ENCODE data around the gene SSNA1. TPM values are rescaled to one million over a fixed set of nuclear protein-coding genes. Genes with fewer than 3 reads are reported as not detected.
A peak's percentile ranks its signal among the peaks of the same experiment; 100 is the strongest.

Gene SSNA1
- total and polyA plus RNA-seq, 2 donors (not counting 1 experiment from before 2014, with no cell fraction given), result 53.6 to 129 TPM

DNA sequence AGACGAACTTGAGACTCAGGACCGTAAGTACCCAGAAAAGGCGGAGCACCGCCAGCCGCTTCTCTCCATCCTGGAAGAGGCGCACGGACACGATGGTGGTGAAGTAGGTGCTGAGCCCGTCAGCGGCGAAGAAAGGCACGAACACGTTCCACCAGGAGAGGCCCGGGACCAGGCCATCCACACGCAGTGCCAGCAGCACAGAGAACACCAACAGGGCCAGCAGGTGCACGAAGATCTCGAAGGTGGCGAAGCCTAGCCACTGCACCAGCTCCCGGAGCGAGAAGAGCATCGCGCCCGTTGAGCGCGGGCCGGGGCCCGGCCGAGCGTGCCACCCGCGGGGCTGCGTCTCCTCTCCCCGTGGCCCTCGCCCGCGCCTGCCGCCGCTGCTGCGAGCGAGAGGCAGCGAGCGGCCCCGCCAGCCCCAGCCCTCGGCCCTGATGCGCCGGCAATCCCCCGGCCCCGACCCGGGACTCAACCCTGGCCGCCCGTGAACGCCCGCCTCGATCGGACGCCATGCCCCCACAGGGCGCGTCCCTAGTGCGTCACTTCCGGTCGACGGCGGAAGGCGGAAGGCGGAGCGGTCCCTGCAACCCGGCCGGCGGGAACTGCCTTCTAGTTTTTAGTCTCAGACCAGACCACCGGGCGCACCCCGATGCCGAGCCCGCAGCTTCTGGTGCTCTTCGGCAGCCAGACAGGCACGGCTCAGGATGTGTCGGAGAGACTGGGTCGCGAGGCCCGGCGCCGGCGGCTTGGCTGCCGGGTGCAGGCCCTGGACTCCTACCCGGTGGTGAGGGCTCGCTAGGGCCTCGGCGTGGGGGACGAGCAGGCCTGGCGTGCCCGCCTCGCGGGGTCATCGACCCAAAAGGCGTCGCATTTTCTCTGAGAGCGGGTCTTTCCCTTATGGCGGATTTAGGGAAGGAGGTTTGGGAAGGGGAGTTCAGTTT, 16.9 kb downstream of the SSNA1 start, which contains the start of the genes NDOR1 and TMEM203:
Gene NDOR1 (plus strand): TSS at position 575 of the 944 bp plus-strand sequence. CDS start 78 bp downstream, at position 653.
Gene TMEM203 (minus strand): TSS at position 523 of the 944 bp plus-strand sequence. CDS start 234 bp downstream, at position 289.
- peak; percentile 35 for ATAC-seq (ENCODE audit: low read depth)
- Histone ChIP-seq H2AFZ (ENCODE audit: insufficient read depth, low read depth, low read length, poor library complexity, severe bottlenecking) (peak within 1 kb of the TSS; percentile 88), H3K9ac (ENCODE audit: low read length) (peak within 1 kb of the TSS; percentile 84), H3K27me3 (replicated peaks in 1 of 4; ENCODE audit: control extremely low read depth in 1 of 4, control insufficient read depth in 3 of 4, insufficient read depth in 4 of 4, low read length in 3 of 4) (no peaks in the 10 kb centered on the region), H3K4me3 (ENCODE audit: control extremely low read depth in 1 of 5, extremely low read depth in 1 of 5, insufficient read depth in 1 of 5, low read depth in 2 of 5, low read length in 4 of 5) (peak within 1 kb of the TSS; percentile 66 to 96 (median 86)), H3K79me2 (ENCODE audit: control insufficient read depth, insufficient read depth, low read length) (peaks cover 61% of the 10 kb centered on the region), H3K27ac (ENCODE audit: low read length in 2 of 2) (peak within 1 kb of the TSS; percentile 73 to 89), H3K4me2 (replicated peaks; ENCODE audit: low read depth, low read length, poor library complexity, severe bottlenecking) (peak within 1 kb of the TSS; percentile 85), H4K20me1 (ENCODE audit: control insufficient read depth, insufficient read depth, low read length, poor library complexity, severe bottlenecking) (peaks cover 43% of the 10 kb centered on the region), H3K9me3 (ENCODE audit: control extremely low read depth in 1 of 3, control insufficient read depth in 2 of 3, insufficient read depth in 1 of 3, low read length in 2 of 3) (no peaks in the 10 kb centered on the region), H3K36me3 (replicated peaks in 1 of 2; ENCODE audit: control extremely low read depth in 1 of 2, control insufficient read depth in 1 of 2, extremely low read depth in 1 of 2, insufficient read depth in 2 of 2, low read length in 1 of 2) (peaks cover 0 to 5% of the 10 kb centered on the region in 2 experiments), H3K4me1 (ENCODE audit: control insufficient read depth in 2 of 2, insufficient read depth in 2 of 2, low read length in 2 of 2) (peaks cover 37 to 50% of the 10 kb centered on the region in 2 donors)
- intact Hi-C loops (cut with micrococcal nuclease), result loop anchor here (1.0 to 10.0 kb wide), 4 partner anchors 17 to 321 kb away; partner anchors contain the start of genes ANAPC2, SSNA1 and TRAF2
- TF ChIP-seq EZH2 (IDR thresholded peaks at IDR 0.05; ENCODE audit: borderline replicate concordance, insufficient read depth, low read depth, low read length, poor library complexity, severe bottlenecking) (no peak), CTCF (IDR thresholded peaks at IDR 0.05) (no peak)
- DNase-seq, result peak; percentile 94
- ChIA-PET CTCF (interaction anchor here (1.2 to 1.6 kb wide), 2 partner anchors 18 to 22 kb away, joined by 3 to 4 read pairs; partner anchors contain the start of gene RNF224), POLR2A (interaction anchor here (1.1 to 2.1 kb wide), 4 partner anchors 16 to 76 kb away, joined by 3 to 10 read pairs (median 4); partner anchors contain the start of genes ANAPC2, RNF208 and SSNA1)
- H3K4me1 Mint-ChIP-seq, result peaks cover 46% of the 10 kb centered on the region
- H3K27me3 Mint-ChIP-seq, result no peaks in the 10 kb centered on the region
- H3K4me3 Mint-ChIP-seq, result peak within 1 kb of the TSS; percentile 93
- peak within 1 kb of the TSS; percentile 90 for H3K27ac Mint-ChIP-seq
- no peaks in the 10 kb centered on the region for H3K9me3 Mint-ChIP-seq (ENCODE audit: insufficient read depth)
- under 1% methylated on average over 98 of the region's 98 CpGs for WGBS (ENCODE audit: insufficient coverage)
